ENCODE data around the gene ATP6V0D1. TPM values are rescaled to one million over a fixed set of nuclear protein-coding genes. Genes with fewer than 3 reads are reported as not detected.

ATP6V0D1 gene
- total and polyA plus RNA-seq, 8 donors = 48.5 to 185 (median 58.6) TPM

GRCh38 chr16:67470359-67470758 is 10.6 kb downstream of the ATP6V0D1 start:
- ATAC-seq (peak; percentile 73), DNase-seq (peak in 3 of 4 donors; percentile 56 to 88 (median 87))
- intact Hi-C loops (cut with DNase I) = no loop called here
- TF ChIP-seq CTCF (IDR thresholded peaks at IDR 0.05) = no peak
- Histone ChIP-seq H3K4me1 (peaks cover 19 to 97% of the 10 kb centered on the region in 2 donors), H3K36me3 (no peaks in the 10 kb centered on the region), H3K9me3 (no peaks in the 10 kb centered on the region), H3K27ac (no peak overlapping the region), H3K4me3 (no peak overlapping the region), H3K27me3 (no peaks in the 10 kb centered on the region)

DNA sequence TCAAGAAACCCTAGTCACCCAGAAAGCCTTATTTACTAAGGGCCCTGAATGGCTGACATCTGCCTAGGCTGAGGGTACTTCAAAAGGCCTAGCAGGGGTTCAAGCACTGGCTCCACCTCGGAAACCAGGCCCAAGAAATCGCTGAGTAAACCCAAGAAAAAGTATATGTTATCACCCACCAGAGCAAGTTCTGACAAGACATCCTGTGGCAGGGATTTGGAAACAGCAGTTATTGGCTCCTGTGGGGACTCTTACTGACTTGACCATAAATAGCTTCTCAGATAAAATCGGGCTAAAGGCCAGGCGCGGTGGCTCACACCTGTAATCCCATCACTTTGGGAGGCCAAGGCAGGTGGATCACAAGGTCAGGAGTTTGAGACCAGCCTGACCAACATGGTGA is 12.2 kb downstream of the ATP6V0D1 start:
- Histone ChIP-seq H3K27me3 (no peaks in the 10 kb centered on the region), H3K9me3 (no peaks in the 10 kb centered on the region), H3K27ac (peak overlapping the region in 1 of 2 donors; percentile 50), H3K36me3 (peaks cover 0 to 6% of the 10 kb centered on the region in 2 donors), H3K4me3 (no peak overlapping the region), H3K4me1 (peaks cover 19 to 94% of the 10 kb centered on the region in 2 donors)
- ATAC-seq (peak; percentile 24), DNase-seq (no peak)
- intact Hi-C loops (cut with DNase I) = loop anchor here in 1 of 2 donors (5.0 kb wide), 1 partner anchor 41 kb away; no protein-coding TSS in a partner anchor
- no peak for TF ChIP-seq CTCF (IDR thresholded peaks at IDR 0.05)

DNA sequence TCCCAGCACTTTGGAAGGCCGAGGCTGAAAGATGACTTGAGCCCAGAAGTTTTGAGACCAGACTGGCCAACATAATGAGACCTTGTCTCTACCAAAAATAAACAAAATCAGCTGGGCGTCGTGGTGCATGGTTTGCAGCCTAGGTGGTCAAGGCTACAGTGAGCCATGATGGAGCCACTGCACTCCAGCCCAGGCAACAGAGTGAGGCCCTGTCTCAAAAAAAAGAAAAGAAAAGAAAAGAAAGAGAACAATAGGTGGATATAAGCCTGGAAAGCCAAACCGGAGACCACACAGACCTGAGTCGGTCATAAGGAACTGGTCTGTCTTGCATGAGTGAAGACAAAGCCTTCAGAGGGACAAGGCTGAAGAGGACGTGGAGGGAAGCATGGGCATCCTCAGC is 14.4 kb downstream of the ATP6V0D1 start:
- H3K4me1 ChIP-seq = peaks cover 14 to 92% of the 10 kb centered on the region in 2 donors
- no peak overlapping the region for H3K4me3 ChIP-seq
- ATAC-seq = no peak
- TF ChIP-seq CTCF (IDR thresholded peaks at IDR 0.05) = no peak
- H3K36me3 ChIP-seq = peaks cover 0 to 6% of the 10 kb centered on the region in 2 donors
- peak in 1 of 4 donors; percentile 11 for DNase-seq
- no peak overlapping the region for H3K27ac ChIP-seq
- no peaks in the 10 kb centered on the region for H3K27me3 ChIP-seq
- intact Hi-C loops (cut with DNase I) = loop anchor here in 1 of 2 donors (5.0 kb wide), 1 partner anchor 39 kb away; no protein-coding TSS in a partner anchor
- no peaks in the 10 kb centered on the region for H3K9me3 ChIP-seq

GRCh38 chr16:67464565-67464964 is 16.4 kb downstream of the ATP6V0D1 start:
- no peak overlapping the region for H3K4me3 ChIP-seq
- peaks cover 21 to 92% of the 10 kb centered on the region in 2 donors for H3K4me1 ChIP-seq
- TF ChIP-seq CTCF (IDR thresholded peaks at IDR 0.05) = no peak

GRCh38 chr16:67463691-67464090 is 17.3 kb downstream of the ATP6V0D1 start:
- Histone ChIP-seq H3K4me1 (peaks cover 30 to 92% of the 10 kb centered on the region in 2 donors), H3K9me3 (no peaks in the 10 kb centered on the region), H3K27ac (no peak overlapping the region), H3K27me3 (no peaks in the 10 kb centered on the region), H3K4me3 (no peak overlapping the region), H3K36me3 (peaks cover 0 to 17% of the 10 kb centered on the region in 2 donors)
- TF ChIP-seq CTCF (IDR thresholded peaks at IDR 0.05) = no peak
- ATAC-seq (no peak), DNase-seq (peak in 1 of 4 donors; percentile 38)
- intact Hi-C loops (cut with DNase I) = no loop called here

More at GRCh38 chr16:67464565-67464964, 16.4 kb downstream of the ATP6V0D1 start:
- DNase-seq = peak in 1 of 4 donors; percentile 10
- no peaks in the 10 kb centered on the region for H3K9me3 ChIP-seq
- intact Hi-C loops (cut with DNase I) = no loop called here
- H3K36me3 ChIP-seq = peaks cover 0 to 17% of the 10 kb centered on the region in 2 donors
- no peak for ATAC-seq
- no peaks in the 10 kb centered on the region for H3K27me3 ChIP-seq
- H3K27ac ChIP-seq = no peak overlapping the region

Data from left lung (tissue), 10 donors.